Activated T-helper 1 cell treated with anti-CD3 and anti-CD28 coated beads, Interleukin-12 subunit alpha, Interleukin-12 subunit beta, Interleukin-2, Interleukin-4 antibody, amounts not matched to agents 30 ng/mL and 10 ng/mL and 1 ng/mL, durations not matched to agents 14 hours and 24 hours and 36 hours (primary cell): ENCODE data around the gene FBXW4. TPM values are rescaled to one million over a fixed set of nuclear protein-coding genes. Genes with fewer than 3 reads are reported as not detected.
"Not testable (repeated sequence)": the region's sequence is repeated elsewhere in the genome, so short reads cannot be mapped to it uniquely, and the experiment has no call there.

Source experiments
- DNase-seq: peaks from one replicate; pipeline ENCODE4 v3.0.0; 2021; ENCODE audit warnings: low spot score
- H3K27ac Mint-ChIP-seq: one replicate; pipeline ENCODE4 v1.8.0; 2021; ENCODE audit warnings: mild to moderate bottlenecking, mixed read lengths
- H3K27me3 Mint-ChIP-seq: one replicate; pipeline ENCODE4 v1.8.0; 2022; ENCODE audit warnings: mild to moderate bottlenecking, moderate library complexity, mixed read lengths; ENCODE audit not compliant: insufficient read depth
- H3K36me3 Mint-ChIP-seq: one replicate; pipeline ENCODE4 v1.8.0; 2021; ENCODE audit warnings: low read depth, mixed read lengths
- H3K4me1 Mint-ChIP-seq: one replicate; pipeline ENCODE4 v1.8.0; 2021; ENCODE audit warnings: low read depth, mixed read lengths
- H3K4me3 Mint-ChIP-seq: one replicate; pipeline ENCODE4 v1.8.0; 2021; ENCODE audit warnings: mild to moderate bottlenecking, moderate library complexity, mixed read lengths
- H3K9me3 Mint-ChIP-seq: one replicate; pipeline ENCODE4 v1.8.0; 2021; ENCODE audit warnings: mixed read lengths
- intact Hi-C: fragments of 100-400 bp; cut with micrococcal nuclease; formaldehyde crosslinking; loops from one replicate; pipeline ENCODE4 v1.15.1; 2024
- total RNA-seq: library from RNA; stranded (reverse); gene quantifications from 2 replicates; pipeline ENCODE4 v1.2.3, GENCODE V29; 2022

Gene FBXW4
- total RNA-seq, 1 donor from 2014 or later, result 29.2 TPM

GRCh38 chr10:101602761-101603398 lies 92.1 kb downstream of the FBXW4 start:
- Mint-ChIP-seq H3K36me3 (peaks cover 8% of the 10 kb centered on the region), H3K4me3 (no peak overlapping the region), H3K27me3 (no peaks in the 10 kb centered on the region), H3K27ac (no peak overlapping the region), H3K4me1 (no peaks in the 10 kb centered on the region), H3K9me3 (no peaks in the 10 kb centered on the region)
- DNase-seq, result peak; percentile 68
- intact Hi-C loops, result loop anchor here (1.0 to 5.0 kb wide), 2 partner anchors 99 to 178 kb away; no protein-coding TSS in a partner anchor

GRCh38 chr10:101601541-101601940 lies 93.4 kb downstream of the FBXW4 start:
- no peaks in the 10 kb centered on the region for H3K27me3 Mint-ChIP-seq
- no peaks in the 10 kb centered on the region for H3K9me3 Mint-ChIP-seq
- H3K4me3 Mint-ChIP-seq, result no peak overlapping the region
- no peaks in the 10 kb centered on the region for H3K4me1 Mint-ChIP-seq
- peaks cover 8% of the 10 kb centered on the region for H3K36me3 Mint-ChIP-seq
- intact Hi-C loops, result loop anchor here (5.0 kb wide), 1 partner anchor 101 kb away; no protein-coding TSS in a partner anchor
- no peak for DNase-seq
- H3K27ac Mint-ChIP-seq, result no peak overlapping the region

GRCh38 chr10:101597091-101597900 lies 97.7 kb downstream of the FBXW4 start:
- intact Hi-C loops, result no loop called here
- Mint-ChIP-seq H3K9me3 (no peaks in the 10 kb centered on the region), H3K27ac (no peak overlapping the region), H3K27me3 (no peaks in the 10 kb centered on the region), H3K4me1 (no peaks in the 10 kb centered on the region), H3K36me3 (no peaks in the 10 kb centered on the region), H3K4me3 (no peak overlapping the region)
- no peak for DNase-seq

- Mint-ChIP-seq H3K9me3 (no peaks in the 10 kb centered on the region), H3K4me1 (no peaks in the 10 kb centered on the region), H3K27ac (no peak overlapping the region), H3K27me3 (no peaks in the 10 kb centered on the region), H3K4me3 (no peak overlapping the region), H3K36me3 (no peaks in the 10 kb centered on the region)
- intact Hi-C loops, result no loop called here
- no peak for DNase-seq
Observed at GRCh38 chr10:101595591-101596433, 99.2 kb downstream of the FBXW4 start.

GRCh38 chr10:101593331-101593730 lies 101.6 kb downstream of the FBXW4 start:
- H3K36me3 Mint-ChIP-seq, intact Hi-C loops, H3K9me3 Mint-ChIP-seq, DNase-seq, H3K27ac Mint-ChIP-seq, H3K27me3 Mint-ChIP-seq, H3K4me3 Mint-ChIP-seq, H3K4me1 Mint-ChIP-seq: not testable (repeated sequence)

- DNase-seq, result no peak
- Mint-ChIP-seq H3K9me3 (no peaks in the 10 kb centered on the region), H3K27ac (peak overlapping the region; percentile 18), H3K4me1 (peaks cover 24% of the 10 kb centered on the region), H3K27me3 (peaks cover 4% of the 10 kb centered on the region), H3K36me3 (peaks cover 8% of the 10 kb centered on the region), H3K4me3 (peak overlapping the region; percentile 93)
- intact Hi-C loops, result loop anchor here (1.0 to 5.0 kb wide), 5 partner anchors 106 to 676 kb away; partner anchors contain the start of genes FBXW4, NOLC1, NPM3 and SLF2
Observed at GRCh38 chr10:101588879-101589278, 106.1 kb downstream of the FBXW4 start.

GRCh38 chr10:101587725-101588653 lies 107.0 kb downstream of the FBXW4 start, which contains the start of the genes DPCD and POLL:
DPCD (plus strand) TSS chr10:101588321; CDS start chr10:101588337, 16 bp downstream.
POLL (minus strand) TSS chr10:101588257; CDS start chr10:101587360, 897 bp downstream.
- Mint-ChIP-seq H3K27me3 (peaks cover 4% of the 10 kb centered on the region), H3K4me3 (peak within 1 kb of the TSS; percentile 93), H3K36me3 (peaks cover 11% of the 10 kb centered on the region), H3K27ac (peak within 1 kb of the TSS; percentile 81), H3K9me3 (no peaks in the 10 kb centered on the region), H3K4me1 (peaks cover 24% of the 10 kb centered on the region)
- intact Hi-C loops, result loop anchor here (1.0 to 5.0 kb wide), 5 partner anchors 107 to 675 kb away; partner anchors contain the start of genes FBXW4, NOLC1, NPM3 and SLF2
- DNase-seq, result peak; percentile 85

- Mint-ChIP-seq H3K27me3 (peaks cover 4% of the 10 kb centered on the region), H3K27ac (no peak overlapping the region), H3K4me1 (peaks cover 24% of the 10 kb centered on the region), H3K36me3 (peaks cover 15% of the 10 kb centered on the region), H3K4me3 (peak overlapping the region; percentile 19), H3K9me3 (no peaks in the 10 kb centered on the region)
- no peak for DNase-seq
- intact Hi-C loops, result loop anchor here (5.0 kb wide), 1 partner anchor 566 kb away; the partner anchor contains the start of gene NOLC1
Observed at GRCh38 chr10:101585841-101586240, 109.1 kb downstream of the FBXW4 start.

- H3K4me3 Mint-ChIP-seq, result no peak overlapping the region
- H3K27ac Mint-ChIP-seq, result no peak overlapping the region
- no peaks in the 10 kb centered on the region for H3K4me1 Mint-ChIP-seq
- H3K9me3 Mint-ChIP-seq, result no peaks in the 10 kb centered on the region
- intact Hi-C loops, result no loop called here
- H3K27me3 Mint-ChIP-seq, result no peaks in the 10 kb centered on the region
- H3K36me3 Mint-ChIP-seq, result peaks cover 21% of the 10 kb centered on the region
- DNase-seq, result no peak
Observed at GRCh38 chr10:101580486-101581399, 114.2 kb downstream of the FBXW4 start.

GRCh38 chr10:101579516-101579870 lies 115.5 kb downstream of the FBXW4 start:
- Mint-ChIP-seq H3K4me3 (no peak overlapping the region), H3K27ac (no peak overlapping the region), H3K9me3 (no peaks in the 10 kb centered on the region), H3K4me1 (no peaks in the 10 kb centered on the region), H3K27me3 (no peaks in the 10 kb centered on the region), H3K36me3 (peaks cover 17% of the 10 kb centered on the region)
- intact Hi-C loops, result no loop called here
- DNase-seq, result no peak
